HepG2 (cell line): ENCODE data around the gene LAMB2. TPM values are rescaled to one million over a fixed set of nuclear protein-coding genes. Genes with fewer than 3 reads are reported as not detected.

Experiments
- ATAC-seq: fragments of 200-7000 bp; cut with Tn5 transposase; 3 replicates; pipeline ENCODE4 v1.9.1; 2020; ENCODE audit warnings: mild to moderate bottlenecking, moderate library complexity
- BruUV-seq: library from RNA; stranded (reverse); fragments of 400-500 nt; replicated peaks from 2 replicates; lab custom pipeline; 2021; lab: Mats Ljungman, UMichigan
- CTCF ChIA-PET: fragments of 300-600 bp; formaldehyde crosslinking; extraction: SDS; loops from one replicate; lab custom pipeline; 2021; ENCODE audit warnings: low total read pairs, inconsistent platforms, low intra/inter-chr PET ratio; lab: Yijun Ruan, JAX
- POLR2A ChIA-PET: fragments of 350-600 bp; sonication (Branson Sonifier 250); formaldehyde crosslinking; loops from one replicate; lab custom pipeline; 2020; ENCODE audit warnings: antibody characterized with exemption, inconsistent platforms; lab: Yijun Ruan, JAX
- DNase-seq: peaks from one replicate; pipeline ENCODE4 v3.0.0-alpha.2; 2015; ENCODE audit warnings: low spot score
- FAIRE-seq: peaks from 3 replicates; lab custom pipeline; 2011; peaks lifted over from hg19 to GRCh38; lab: Jason Lieb, UNC
- H2AFZ ChIP-seq: one replicate; pipeline ENCODE4 v1.6.1; 2011; ENCODE audit warnings: low read length, inconsistent platforms
- H3K27ac ChIP-seq: fragments of 300-600 bp; 3 replicates; pipeline ENCODE4 v1.8.0; 2011; ENCODE audit warnings: mixed run types, mild to moderate bottlenecking, mixed read lengths, low read length, inconsistent platforms; ENCODE audit not compliant: insufficient read depth; ENCODE audit errors: extremely low read length
- H3K27me3 ChIP-seq, 2 experiments: fragments of 200-600 bp in 1 of 2; 2 replicates in 1 of 2; 3 replicates in 1 of 2; pipeline versions ENCODE4 v1.6.0 to v1.8.0; 2011; ENCODE audit warnings: low read length in 2 of 2, mild to moderate bottlenecking in 2 of 2, moderate library complexity in 2 of 2, inconsistent platforms in 1 of 2; ENCODE audit not compliant: insufficient read depth in 2 of 2, control insufficient read depth in 1 of 2
- H3K36me3 ChIP-seq, 2 experiments: fragments of 200-600 bp in 1 of 2; replicated peaks in 1 of 2; 2 replicates in 1 of 2; 3 replicates in 1 of 2; pipeline versions ENCODE4 v1.5.1 to v1.8.0; 2011; ENCODE audit warnings: low read length in 2 of 2, inconsistent platforms in 1 of 2; ENCODE audit not compliant: insufficient read depth in 2 of 2, control insufficient read depth in 1 of 2
- H3K4me1 ChIP-seq: 2 replicates; pipeline ENCODE4 v1.5.1; 2012; ENCODE audit warnings: low read length, inconsistent platforms; ENCODE audit not compliant: insufficient read depth
- H3K4me2 ChIP-seq: 2 replicates; pipeline ENCODE4 v1.6.0; 2011; ENCODE audit warnings: low read depth, low read length, inconsistent platforms
- H3K4me3 ChIP-seq, 3 experiments: fragments of 200-600 bp in 1 of 3; sonication (generic), shearing (Covaris generic) in 1 of 3; replicated peaks in 1 of 3; 2 replicates each; pipeline ENCODE4 v1.5.1; 2011 to 2016; ENCODE audit warnings: low read length in 3 of 3, inconsistent platforms in 2 of 3, low read depth in 2 of 3, mild to moderate bottlenecking in 2 of 3, control low read depth in 1 of 3, mixed read lengths in 1 of 3; ENCODE audit not compliant: insufficient read depth in 1 of 3
- H3K79me2 ChIP-seq: one replicate; pipeline ENCODE4 v1.6.1; 2011; ENCODE audit warnings: low read length, inconsistent platforms; ENCODE audit not compliant: insufficient read depth
- H3K9ac ChIP-seq: 2 replicates; pipeline ENCODE4 v1.6.0; 2011; ENCODE audit warnings: mild to moderate bottlenecking, low read depth, low read length, inconsistent platforms; ENCODE audit not compliant: insufficient read depth
- H3K9me3 ChIP-seq: 2 replicates; pipeline ENCODE4 v1.5.1; 2012; ENCODE audit warnings: mild to moderate bottlenecking, low read length
- H4K20me1 ChIP-seq: 2 replicates; pipeline ENCODE4 v1.6.0; 2011; ENCODE audit warnings: inconsistent platforms, mild to moderate bottlenecking, low read length, moderate library complexity; ENCODE audit not compliant: insufficient read depth
- LRRFIP1 ChIP-seq: sonication (generic); formaldehyde crosslinking; conservative IDR thresholded peaks from 2 replicates; pipeline ENCODE4 v1.4.0; 2020; ENCODE audit warnings: missing genetic modification reagents
- RBM39 ChIP-seq: fragments of 200-400 bp; formaldehyde crosslinking; IDR thresholded peaks from one replicate; pipeline ENCODE4 v1.6.1; 2018; ENCODE audit warnings: antibody characterized with exemption, mild to moderate bottlenecking, low read depth, low read length; ENCODE audit not compliant: poor library complexity, severe bottlenecking
- ZBTB7A ChIP-seq: sonication (generic); formaldehyde crosslinking; IDR thresholded peaks from 2 replicates; pipeline ENCODE4 v1.8.0; 2022; ENCODE audit warnings: mild to moderate bottlenecking, missing genetic modification reagents
- ZNF562 ChIP-seq: sonication (generic); formaldehyde crosslinking; IDR thresholded peaks from 2 replicates; pipeline ENCODE4 v1.8.0; 2022; ENCODE audit warnings: missing genetic modification reagents, borderline replicate concordance
- WGBS: methylation state at CpG from one replicate; pipeline ENCODE4 v1.1.6; 2017; ENCODE audit warnings: low lambda C conversion rate; 5-methylcytosine and 5-hydroxymethylcytosine counted together
- in situ Hi-C: cut with HindIII; loops from 2 replicates; pipeline ENCODE4 v1.10.0; 2017; ENCODE audit warnings: low pct_unique_long_range_greater_than_20kb; ENCODE audit not compliant: extremely low pct_ligation_motif_present
- intact Hi-C: fragments of 100-400 bp; cut with micrococcal nuclease; formaldehyde crosslinking; loops from one replicate; pipeline ENCODE4 v1.10.0; 2022; ENCODE audit not compliant: unreplicated experiment
- polyA plus RNA-seq, 8 experiments: library from polyadenylated mRNA; depleted of rRNA in 3 of 8; stranded (reverse) in 7 of 8; unstranded in 1 of 8; fragments of >200 nt; fragmentation: Illumina TruSeq in 4 of 8; extraction: Trizol in 4 of 8; gene quantifications; 2 replicates each; pipeline versions ENCODE4 v1.2.1 to v1.2.3, GENCODE V29; 2011 to 2016; ENCODE audit warnings: low read depth in 4 of 8, missing spikeins in 1 of 8, mixed read lengths in 1 of 8; ENCODE audit not compliant: insufficient read depth in 1 of 8
- total RNA-seq, 5 experiments: library from RNA; depleted of rRNA; stranded (reverse); fragments of >200 nt; fragmentation: Illumina TruSeq; extraction: Trizol; gene quantifications; 2 replicates each; pipeline ENCODE4 v1.2.3, GENCODE V29; 2016; ENCODE audit warnings: low read depth in 1 of 5

LAMB2 gene
- total and polyA plus RNA-seq, 2 of the 13 experiments (the other 11 are each of a cell fraction or from before 2014, with no cell fraction given) = 208 to 443 TPM

- no peak overlapping the region for H3K9ac ChIP-seq
- no peaks in the 10 kb centered on the region for H4K20me1 ChIP-seq
- H2AFZ ChIP-seq = no peak overlapping the region
- in situ Hi-C loops = no loop called here
- WGBS = over 99% methylated on average over 12 of the region's 14 CpGs
- BruUV-seq = no TSS peak
- ChIA-PET CTCF (no interaction called here), POLR2A (no interaction called here)
- H3K9me3 ChIP-seq = no peaks in the 10 kb centered on the region
- intact Hi-C loops = no loop called here
- no peak for DNase-seq
- FAIRE-seq = no peak
- H3K27ac ChIP-seq = no peak overlapping the region
- ATAC-seq = no peak
- TF ChIP-seq LRRFIP1 (CRISPR knock-in tag) (no peak), ZBTB7A (CRISPR knock-in tag) (no peak), RBM39 (no peak)
- no peak overlapping the region for H3K4me2 ChIP-seq
- H3K4me1 ChIP-seq = no peaks in the 10 kb centered on the region
- no peak overlapping the region for H3K4me3 ChIP-seq
- no peaks in the 10 kb centered on the region for H3K79me2 ChIP-seq
- H3K27me3 ChIP-seq = no peaks in the 10 kb centered on the region
- peaks cover 54 to 84% of the 10 kb centered on the region in 2 experiments for H3K36me3 ChIP-seq
Observed at GRCh38 chr3:49112262-49112661, 20.6 kb downstream of the LAMB2 start.

- Histone ChIP-seq H3K27me3 (no peaks in the 10 kb centered on the region), H4K20me1 (no peaks in the 10 kb centered on the region), H3K4me1 (no peaks in the 10 kb centered on the region), H3K36me3 (peaks cover 48 to 75% of the 10 kb centered on the region in 2 experiments), H3K27ac (no peak overlapping the region), H3K9me3 (no peaks in the 10 kb centered on the region), H3K9ac (no peak overlapping the region), H3K4me3 (no peak overlapping the region), H3K79me2 (no peaks in the 10 kb centered on the region), H2AFZ (no peak overlapping the region), H3K4me2 (no peak overlapping the region)
- TF ChIP-seq ZNF562 (CRISPR knock-in tag) = no peak
- ChIA-PET CTCF (no interaction called here), POLR2A (interaction anchor here (0.8 to 10.0 kb wide), 2 partner anchors 10 to 17 kb away, joined by 3 to 91 read pairs; partner anchors contain the start of genes QRICH1 and USP19)
- intact Hi-C loops = no loop called here
- ATAC-seq (no peak), DNase-seq (no peak), FAIRE-seq (no peak)
- 91% methylated on average over 4 of the region's 6 CpGs for WGBS
- no TSS peak for BruUV-seq
- in situ Hi-C loops = no loop called here
Observed at GRCh38 chr3:49111347-49111746, 21.5 kb downstream of the LAMB2 start.
